PC-9 (cell line): Measurements from ENCODE around the gene CLUH. TPM values are rescaled to one million over a fixed set of nuclear protein-coding genes. Genes with fewer than 3 reads are reported as not detected.

Experiments used
- BruUV-seq: library from RNA; stranded (reverse); fragments of 400-500 nt; replicated peaks from 2 replicates; lab custom pipeline; 2021; lab: Mats Ljungman, UMichigan
- CTCF ChIA-PET: fragments of 300-600 bp; sonication (Branson Sonifier 250); formaldehyde crosslinking; loops from one replicate; lab custom pipeline; 2022; ENCODE audit warnings: antibody characterized with exemption; lab: Charles Lee
- POLR2A ChIA-PET: fragments of 300-600 bp; sonication (Branson Sonifier 250); formaldehyde crosslinking; loops from one replicate; lab custom pipeline; 2022; ENCODE audit warnings: antibody characterized with exemption; ENCODE audit not compliant: unreplicated experiment; lab: Charles Lee
- DNase-seq, 2 experiments: peaks; one replicate each; pipeline versions ENCODE4 v3.0.0 to v3.0.0-alpha.2; 2015 to 2022; ENCODE audit warnings: mixed read lengths in 1 of 2
- H2AFZ ChIP-seq: fragments of 200-600 bp; sonication (generic); 2 replicates; pipeline ENCODE4 v1.8.1; 2017; ENCODE audit warnings: antibody characterized with exemption
- H3F3A ChIP-seq: fragments of 200-600 bp; sonication (generic); 2 replicates; pipeline ENCODE4 v1.8.1; 2017; ENCODE audit warnings: antibody characterized with exemption, mild to moderate bottlenecking, low read depth; ENCODE audit not compliant: insufficient read depth
- H3K27ac ChIP-seq: fragments of 200-600 bp; sonication (generic); 2 replicates; pipeline ENCODE4 v1.6.1; 2016; ENCODE audit warnings: mixed run types
- H3K27me3 ChIP-seq: fragments of 200-600 bp; sonication (generic); 2 replicates; pipeline ENCODE4 v1.6.1; 2016; ENCODE audit warnings: low read depth, mixed run types; ENCODE audit not compliant: insufficient read depth
- H3K36me3 ChIP-seq: fragments of 200-600 bp; sonication (generic); 2 replicates; pipeline ENCODE4 v1.6.1; 2016; ENCODE audit warnings: low read depth, mixed run types
- H3K4me1 ChIP-seq: fragments of 200-600 bp; sonication (generic); replicated peaks from 2 replicates; pipeline ENCODE4 v1.6.1; 2016; ENCODE audit warnings: mixed run types; ENCODE audit not compliant: insufficient read depth
- H3K4me2 ChIP-seq: fragments of 200-600 bp; sonication (generic); 2 replicates; pipeline ENCODE4 v1.6.1; 2017; ENCODE audit warnings: mixed run types
- H3K4me3 ChIP-seq: fragments of 200-600 bp; sonication (generic); 2 replicates; pipeline ENCODE4 v1.6.1; 2016; ENCODE audit warnings: mixed run types
- H3K79me2 ChIP-seq: fragments of 200-600 bp; sonication (generic); 2 replicates; pipeline ENCODE4 v1.6.1; 2017; ENCODE audit warnings: low read depth, mixed run types
- H3K9me2 ChIP-seq: fragments of 200-600 bp; sonication (generic); 2 replicates; pipeline ENCODE4 v1.8.1; 2017; ENCODE audit warnings: mild to moderate bottlenecking; ENCODE audit not compliant: insufficient read depth
- H3K9me3 ChIP-seq: fragments of 200-600 bp; sonication (generic); 2 replicates; pipeline ENCODE4 v1.8.1; 2016; ENCODE audit warnings: low read depth; ENCODE audit not compliant: insufficient read depth
- H4K20me1 ChIP-seq: fragments of 200-600 bp; sonication (generic); 2 replicates; pipeline ENCODE4 v1.8.1; 2017; ENCODE audit not compliant: insufficient read depth
- EZH2 ChIP-seq: fragments of 200-600 bp; sonication (generic); IDR thresholded peaks from 2 replicates; pipeline ENCODE4 v1.8.0; 2017; ENCODE audit warnings: antibody characterized with exemption, low read depth
- intact Hi-C: fragments of 100-400 bp; cut with micrococcal nuclease; formaldehyde crosslinking; loops from one replicate; pipeline ENCODE4 v1.10.0; 2022; ENCODE audit not compliant: unreplicated experiment
- total RNA-seq: library from RNA; stranded (reverse); gene quantifications from 2 replicates; pipeline ENCODE4 v1.2.3, GENCODE V29; 2021
- TF ChIP-seq, protein P1 (sequence below): fragments of 200-600 bp; sonication (generic); conservative IDR thresholded peaks from 2 replicates; pipeline ENCODE4 v1.6.1; 2017; ENCODE audit warnings: mixed run types, antibody characterized with exemption, mild to moderate bottlenecking, moderate library complexity

Gene CLUH
- total RNA-seq, 1 experiment from 2014 or later, result 142 TPM

DNA sequence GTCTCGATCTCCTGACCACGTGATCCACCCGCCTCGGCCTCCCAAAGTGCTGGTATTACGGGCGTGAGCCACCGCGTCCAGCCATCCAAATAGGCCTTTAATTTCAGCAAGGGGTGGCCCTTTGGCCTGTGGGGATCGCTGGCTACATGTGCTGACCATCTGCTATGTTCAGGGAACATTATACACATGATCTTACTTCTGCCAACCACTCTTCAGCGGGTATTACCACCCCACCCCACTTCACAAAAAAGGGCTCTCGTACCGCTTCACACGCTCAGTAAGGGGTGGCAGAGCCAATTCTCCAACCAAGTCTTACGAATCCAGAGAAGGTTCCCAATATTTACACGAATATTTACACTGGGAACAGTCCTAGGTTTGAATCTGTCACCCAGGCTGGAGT, 26.1 kb upstream of the CLUH start:
- H3K9me3 ChIP-seq, result no peaks in the 10 kb centered on the region
- POLR2A ChIA-PET, result interaction anchor here (0.6 kb wide), 1 partner anchor 77 kb away, joined by 5 read pairs; no protein-coding TSS in a partner anchor
- CTCF ChIA-PET, result no interaction called here
- H3K36me3 ChIP-seq, result no peaks in the 10 kb centered on the region
- DNase-seq, result no peak
- H3K4me1 ChIP-seq, result no peaks in the 10 kb centered on the region
- no peak overlapping the region for H3K4me2 ChIP-seq
- H3K79me2 ChIP-seq, result no peaks in the 10 kb centered on the region
- H3K27ac ChIP-seq, result no peak overlapping the region
- no peak overlapping the region for H3K4me3 ChIP-seq
- TF ChIP-seq, protein P1, sequence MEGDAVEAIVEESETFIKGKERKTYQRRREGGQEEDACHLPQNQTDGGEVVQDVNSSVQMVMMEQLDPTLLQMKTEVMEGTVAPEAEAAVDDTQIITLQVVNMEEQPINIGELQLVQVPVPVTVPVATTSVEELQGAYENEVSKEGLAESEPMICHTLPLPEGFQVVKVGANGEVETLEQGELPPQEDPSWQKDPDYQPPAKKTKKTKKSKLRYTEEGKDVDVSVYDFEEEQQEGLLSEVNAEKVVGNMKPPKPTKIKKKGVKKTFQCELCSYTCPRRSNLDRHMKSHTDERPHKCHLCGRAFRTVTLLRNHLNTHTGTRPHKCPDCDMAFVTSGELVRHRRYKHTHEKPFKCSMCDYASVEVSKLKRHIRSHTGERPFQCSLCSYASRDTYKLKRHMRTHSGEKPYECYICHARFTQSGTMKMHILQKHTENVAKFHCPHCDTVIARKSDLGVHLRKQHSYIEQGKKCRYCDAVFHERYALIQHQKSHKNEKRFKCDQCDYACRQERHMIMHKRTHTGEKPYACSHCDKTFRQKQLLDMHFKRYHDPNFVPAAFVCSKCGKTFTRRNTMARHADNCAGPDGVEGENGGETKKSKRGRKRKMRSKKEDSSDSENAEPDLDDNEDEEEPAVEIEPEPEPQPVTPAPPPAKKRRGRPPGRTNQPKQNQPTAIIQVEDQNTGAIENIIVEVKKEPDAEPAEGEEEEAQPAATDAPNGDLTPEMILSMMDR, result no peak
- TF ChIP-seq EZH2, result no peak
- H2AFZ ChIP-seq, result no peak overlapping the region
- intact Hi-C loops, result no loop called here
- H3F3A ChIP-seq, result no peaks in the 10 kb centered on the region
- peaks cover 29% of the 10 kb centered on the region for H3K27me3 ChIP-seq
- no TSS peak for BruUV-seq
- H4K20me1 ChIP-seq, result no peaks in the 10 kb centered on the region
- no peaks in the 10 kb centered on the region for H3K9me2 ChIP-seq

GRCh38 chr17:2736956-2737355, 25.4 kb upstream of the CLUH start:
- intact Hi-C loops, result no loop called here
- Histone ChIP-seq H2AFZ (no peak overlapping the region), H3K36me3 (no peaks in the 10 kb centered on the region), H3K4me1 (no peaks in the 10 kb centered on the region), H3K27me3 (peaks cover 28% of the 10 kb centered on the region), H3K9me3 (no peaks in the 10 kb centered on the region), H3F3A (no peaks in the 10 kb centered on the region), H3K4me3 (no peak overlapping the region), H3K4me2 (no peak overlapping the region), H4K20me1 (no peaks in the 10 kb centered on the region), H3K27ac (no peak overlapping the region), H3K79me2 (no peaks in the 10 kb centered on the region), H3K9me2 (no peaks in the 10 kb centered on the region)
- CTCF ChIA-PET, result no interaction called here
- POLR2A ChIA-PET, result interaction anchor here (0.6 to 0.7 kb wide), 2 partner anchors 17 to 238 kb away, joined by 3 to 5 read pairs; no protein-coding TSS in a partner anchor
- BruUV-seq, result no TSS peak
- TF ChIP-seq EZH2, result no peak
- no peak for DNase-seq

GRCh38 chr17:2735896-2736295, 24.3 kb upstream of the CLUH start:
- H2AFZ ChIP-seq, result no peak overlapping the region
- H3K4me2 ChIP-seq, result no peak overlapping the region
- H3K4me1 ChIP-seq, result no peaks in the 10 kb centered on the region
- ChIA-PET POLR2A (no interaction called here), CTCF (no interaction called here)
- H3K4me3 ChIP-seq, result no peak overlapping the region
- H3K36me3 ChIP-seq, result no peaks in the 10 kb centered on the region
- H3K9me3 ChIP-seq, result no peaks in the 10 kb centered on the region
- no peaks in the 10 kb centered on the region for H3K79me2 ChIP-seq
- BruUV-seq, result no TSS peak
- TF ChIP-seq, protein P1, result no peak
- no peak for TF ChIP-seq EZH2
- H3K9me2 ChIP-seq, result no peaks in the 10 kb centered on the region
- H3F3A ChIP-seq, result no peaks in the 10 kb centered on the region
- H4K20me1 ChIP-seq, result no peaks in the 10 kb centered on the region
- H3K27me3 ChIP-seq, result peaks cover 28% of the 10 kb centered on the region
- intact Hi-C loops, result no loop called here
- no peak for DNase-seq
- no peak overlapping the region for H3K27ac ChIP-seq

DNA sequence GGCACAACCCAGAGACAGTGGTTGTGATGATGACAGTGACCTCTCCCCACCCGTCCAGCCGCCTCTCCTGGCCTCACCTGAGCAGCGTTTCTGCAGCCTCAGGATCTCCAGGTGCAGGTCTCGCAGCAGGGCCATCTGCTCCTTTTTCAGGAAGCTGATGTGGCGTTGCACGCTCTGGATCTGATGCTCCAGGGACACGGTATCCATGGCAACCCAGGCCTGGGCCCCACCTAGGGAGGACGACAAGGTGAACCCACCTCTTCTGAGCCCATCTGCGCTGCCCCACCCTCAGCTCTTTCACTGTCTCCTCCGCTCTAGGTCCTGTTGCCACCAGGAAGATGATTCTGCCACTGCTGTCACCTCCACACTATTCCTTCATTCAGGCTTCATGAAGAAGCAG, 23.4 kb upstream of the CLUH start:
- H4K20me1 ChIP-seq, result no peaks in the 10 kb centered on the region
- intact Hi-C loops, result no loop called here
- no peak overlapping the region for H3K4me3 ChIP-seq
- POLR2A ChIA-PET, result no interaction called here
- H3F3A ChIP-seq, result no peaks in the 10 kb centered on the region
- no peak overlapping the region for H3K27ac ChIP-seq
- no TSS peak for BruUV-seq
- TF ChIP-seq, protein P1, result no peak
- no peak for TF ChIP-seq EZH2
- H3K79me2 ChIP-seq, result no peaks in the 10 kb centered on the region
- H3K36me3 ChIP-seq, result no peaks in the 10 kb centered on the region
- DNase-seq, result no peak
- peaks cover 33% of the 10 kb centered on the region for H3K27me3 ChIP-seq
- no peaks in the 10 kb centered on the region for H3K9me2 ChIP-seq
- CTCF ChIA-PET, result no interaction called here
- no peak overlapping the region for H2AFZ ChIP-seq
- no peaks in the 10 kb centered on the region for H3K4me1 ChIP-seq
- no peaks in the 10 kb centered on the region for H3K9me3 ChIP-seq
- no peak overlapping the region for H3K4me2 ChIP-seq
